Measurements from ENCODE around the gene AGPAT4.

GRCh38 chr6:161080263-161080970 is 193.4 kb downstream of the AGPAT4 start:
- no peak for TF ChIP-seq CTCF (optimal IDR thresholded peaks at IDR 0.05 in 1 of 3, IDR thresholded peaks at IDR 0.05 in 1 of 3, conservative IDR thresholded peaks at IDR 0.05 in 1 of 3; ENCODE audit: extremely low read depth in 1 of 3, insufficient read depth in 2 of 3, low read length in 3 of 3)
- TF ChIP-seq EZH2 (IDR thresholded peaks at IDR 0.05; ENCODE audit: low read length) = no peak
